ENCODE measurements around the gene FOXD3.
"Not testable (repeated sequence)": the region's sequence is repeated elsewhere in the genome, so short reads cannot be mapped to it uniquely, and the experiment has no call there.

Gene FOXD3

GRCh38 chr1:63330331-63330916 lies 8.1 kb downstream of the FOXD3 start:
- no peaks in the 10 kb centered on the region for H3K4me1 ChIP-seq
- no peak for DNase-seq
- no peaks in the 10 kb centered on the region for H3K36me3 ChIP-seq
- H3K27me3 ChIP-seq = peaks cover 68% of the 10 kb centered on the region
- no peak for TF ChIP-seq CTCF (IDR thresholded peaks at IDR 0.05; ENCODE audit: low read depth, low read length)
- H3K9me3 ChIP-seq = no peaks in the 10 kb centered on the region
- H3K4me3 ChIP-seq (ENCODE audit: low read depth, low read length) = no peak overlapping the region

- no peak overlapping the region for H3K4me3 ChIP-seq (ENCODE audit: low read depth, low read length)
- TF ChIP-seq CTCF (IDR thresholded peaks at IDR 0.05; ENCODE audit: low read depth, low read length) = no peak
- H3K36me3 ChIP-seq = no peaks in the 10 kb centered on the region
- H3K4me1 ChIP-seq = no peaks in the 10 kb centered on the region
- peaks cover 11% of the 10 kb centered on the region for H3K27me3 ChIP-seq
- no peaks in the 10 kb centered on the region for H3K9me3 ChIP-seq
- DNase-seq = no peak
These were observed 20.0 kb downstream of the FOXD3 start for GRCh38 chr1:63342402-63342801.

GRCh38 chr1:63343922-63344321 lies 21.6 kb downstream of the FOXD3 start:
- no peak for TF ChIP-seq CTCF (IDR thresholded peaks at IDR 0.05; ENCODE audit: low read depth, low read length)
- H3K4me3 ChIP-seq (ENCODE audit: low read depth, low read length) = no peak overlapping the region
- no peak for DNase-seq
- H3K27me3 ChIP-seq = peaks cover 11% of the 10 kb centered on the region
- H3K36me3 ChIP-seq = no peaks in the 10 kb centered on the region
- H3K9me3 ChIP-seq = no peaks in the 10 kb centered on the region
- no peaks in the 10 kb centered on the region for H3K4me1 ChIP-seq

- H3K36me3 ChIP-seq = no peaks in the 10 kb centered on the region
- DNase-seq = no peak
- H3K4me1 ChIP-seq = no peaks in the 10 kb centered on the region
- TF ChIP-seq CTCF (IDR thresholded peaks at IDR 0.05; ENCODE audit: low read depth, low read length) = no peak
- no peaks in the 10 kb centered on the region for H3K9me3 ChIP-seq
- H3K27me3 ChIP-seq = peaks cover 12% of the 10 kb centered on the region
- H3K4me3 ChIP-seq (ENCODE audit: low read depth, low read length) = no peak overlapping the region
These were observed 28.0 kb downstream of the FOXD3 start for GRCh38 chr1:63350320-63350719.

GRCh38 chr1:63352736-63353135 lies 30.4 kb downstream of the FOXD3 start:
- TF ChIP-seq CTCF (IDR thresholded peaks at IDR 0.05; ENCODE audit: low read depth, low read length) = no peak
- no peaks in the 10 kb centered on the region for H3K9me3 ChIP-seq
- no peak for DNase-seq
- H3K27me3 ChIP-seq = peaks cover 4% of the 10 kb centered on the region
- no peak overlapping the region for H3K4me3 ChIP-seq (ENCODE audit: low read depth, low read length)
- no peaks in the 10 kb centered on the region for H3K36me3 ChIP-seq
- H3K4me1 ChIP-seq = no peaks in the 10 kb centered on the region

- DNase-seq; H3K4me3 ChIP-seq (ENCODE audit: low read depth, low read length); H3K27me3 ChIP-seq; H3K36me3 ChIP-seq; H3K4me1 ChIP-seq; H3K9me3 ChIP-seq: not testable (repeated sequence)
These were observed 33.9 kb downstream of the FOXD3 start for GRCh38 chr1:63356234-63356633.

- no peaks in the 10 kb centered on the region for H3K9me3 ChIP-seq
- H3K36me3 ChIP-seq = no peaks in the 10 kb centered on the region
- H3K4me1 ChIP-seq = no peaks in the 10 kb centered on the region
- no peak for TF ChIP-seq CTCF (IDR thresholded peaks at IDR 0.05; ENCODE audit: low read depth, low read length)
- DNase-seq = no peak
- no peak overlapping the region for H3K4me3 ChIP-seq (ENCODE audit: low read depth, low read length)
- no peaks in the 10 kb centered on the region; the same call in 1 of the 2 replicates for H3K27me3 ChIP-seq
These were observed 37.2 kb downstream of the FOXD3 start for GRCh38 chr1:63359561-63359960.
